Measurements from ENCODE around the gene MPPE1.

- no peak for TF ChIP-seq CTCF (conservative IDR thresholded peaks at IDR 0.05 in 1 of 2, IDR thresholded peaks at IDR 0.05 in 1 of 2; ENCODE audit: extremely low read depth in 1 of 2, insufficient read depth in 1 of 2, low read depth in 1 of 2, low read length in 2 of 2)
- TF ChIP-seq EZH2 (IDR thresholded peaks at IDR 0.05; ENCODE audit: borderline replicate concordance, low read length) = no peak
These were observed 41.4 kb downstream of the MPPE1 start for GRCh38 chr18:11866764-11867163.

Measured in mammary epithelial cell (primary cell).